NCI-H2196 (cell line): Measurements from ENCODE around the gene DHRS2.

Source experiments
- DNase-seq: peaks from one replicate; lab custom pipeline; 2025; ENCODE audit not compliant: unreplicated experiment; lab: John Stamatoyannopoulos, UW

Gene DHRS2

GRCh38 chr14:23646648-23647549, 10.7 kb downstream of the DHRS2 start:
- no peak for DNase-seq

- no peak for DNase-seq
Measured at GRCh38 chr14:23647619-23648018, 11.5 kb downstream of the DHRS2 start.

GRCh38 chr14:23648764-23649460, 12.7 kb downstream of the DHRS2 start:
- no peak for DNase-seq

- DNase-seq: no peak
Measured at GRCh38 chr14:23650506-23650905, 14.3 kb downstream of the DHRS2 start.

- no peak for DNase-seq
Measured at GRCh38 chr14:23653051-23653450, 16.9 kb downstream of the DHRS2 start.

- no peak for DNase-seq
Measured at GRCh38 chr14:23654231-23654630, 18.1 kb downstream of the DHRS2 start.

GRCh38 chr14:23657959-23658470, 21.9 kb downstream of the DHRS2 start:
- no peak for DNase-seq

GRCh38 chr14:23660290-23661226, 24.4 kb downstream of the DHRS2 start:
- DNase-seq: no peak

GRCh38 chr14:23661542-23661941, 25.4 kb downstream of the DHRS2 start:
- no peak for DNase-seq

GRCh38 chr14:23663127-23663526, 27.0 kb downstream of the DHRS2 start:
- no peak for DNase-seq

GRCh38 chr14:23663711-23664110, 27.5 kb downstream of the DHRS2 start:
- no peak for DNase-seq

GRCh38 chr14:23664207-23664885, 28.2 kb downstream of the DHRS2 start:
- no peak for DNase-seq

GRCh38 chr14:23665302-23666016, 29.3 kb downstream of the DHRS2 start:
- DNase-seq: no peak

GRCh38 chr14:23667134-23667533, 31.0 kb downstream of the DHRS2 start:
- no peak for DNase-seq

- DNase-seq: no peak
Measured at GRCh38 chr14:23669441-23669840, 33.3 kb downstream of the DHRS2 start.

- DNase-seq: no peak
Measured at GRCh38 chr14:23670481-23670880, 34.3 kb downstream of the DHRS2 start.

- DNase-seq: no peak
Measured at GRCh38 chr14:23672200-23672599, 36.0 kb downstream of the DHRS2 start.

GRCh38 chr14:23675337-23675736, 39.2 kb downstream of the DHRS2 start:
- DNase-seq: no peak

GRCh38 chr14:23675906-23676305, 39.7 kb downstream of the DHRS2 start:
- no peak for DNase-seq

- DNase-seq: no peak
Measured at GRCh38 chr14:23681337-23681736, 45.2 kb downstream of the DHRS2 start.
